GM12878 (cell line): ENCODE measurements around the gene CYSRT1.

ENCODE experiments used
- CREM ChIP-seq: IDR thresholded peaks from 2 replicates; pipeline ENCODE4 v1.6.1; 2014; ENCODE audit warnings: antibody characterized with exemption, low read depth
- TF ChIP-seq, protein P1 (sequence below), 3 experiments: IDR thresholded peaks in 2 of 3; conservative IDR thresholded peaks in 1 of 3; 2 replicates each; pipeline ENCODE4 v1.5.1; 2011; ENCODE audit warnings: low read depth in 3 of 3, low read length in 3 of 3, mild to moderate bottlenecking in 3 of 3, control low read depth in 2 of 3, moderate library complexity in 2 of 3, inconsistent platforms in 1 of 3, mixed read lengths in 1 of 3; ENCODE audit not compliant: control insufficient read depth in 2 of 3, insufficient read depth in 1 of 3; ENCODE audit errors: extremely low read depth in 1 of 3
- TF ChIP-seq, protein P2 (sequence below): IDR thresholded peaks from 2 replicates; pipeline ENCODE4 v1.6.1; 2011; ENCODE audit warnings: low read depth, mild to moderate bottlenecking, low read length, moderate library complexity, borderline replicate concordance; ENCODE audit errors: extremely low read depth
- TF ChIP-seq, protein P3 (sequence below): IDR thresholded peaks from 2 replicates; pipeline ENCODE4 v1.6.1; 2012; ENCODE audit warnings: mild to moderate bottlenecking, low read depth, low read length

DNA sequence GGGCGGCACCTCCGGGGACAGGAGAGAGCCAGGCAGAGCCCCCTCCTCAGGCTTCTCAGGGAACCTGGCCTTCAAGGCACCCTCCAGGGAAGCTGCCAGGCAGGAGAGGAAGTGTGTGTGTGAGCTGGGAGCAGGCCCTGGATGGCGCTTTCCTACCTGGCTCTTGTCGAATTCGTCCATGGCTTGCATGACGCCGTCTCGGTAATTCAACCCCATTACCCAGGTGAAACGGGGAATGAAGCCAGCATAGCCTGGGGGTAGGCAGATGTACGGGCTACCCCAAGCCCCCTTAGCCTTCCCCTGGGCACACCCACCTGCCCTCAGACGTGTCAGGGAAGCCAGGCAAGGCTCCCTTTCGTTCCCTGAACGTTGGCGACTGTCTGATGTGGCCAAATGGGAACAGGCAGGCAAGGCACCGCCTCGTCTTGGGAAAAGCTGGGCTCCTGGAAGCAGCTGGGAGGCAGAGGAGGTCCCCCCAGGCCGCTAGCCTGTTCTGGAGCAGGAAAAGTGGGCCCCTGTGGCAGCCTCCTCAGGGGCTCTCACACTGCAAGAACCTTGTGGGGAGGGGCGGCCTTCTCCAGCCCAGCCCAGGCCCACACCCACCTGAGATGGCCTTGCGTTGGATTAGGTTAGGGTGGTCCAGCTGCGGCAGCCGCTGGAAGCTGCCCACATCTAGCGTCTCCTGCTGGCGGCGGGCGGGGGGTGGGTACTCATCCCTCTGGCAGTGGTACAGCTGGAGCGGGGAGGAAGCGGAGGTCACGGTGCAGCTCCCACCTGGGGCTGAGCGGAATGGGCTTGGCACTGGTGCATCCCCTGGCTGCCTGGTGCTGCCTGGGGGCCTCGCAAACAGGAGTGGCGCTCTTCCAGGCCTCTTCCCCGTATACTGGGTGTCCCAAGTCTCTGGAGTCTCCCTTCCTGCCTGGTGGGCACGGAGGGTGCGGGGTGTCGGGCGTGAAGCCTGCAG is 19.8 kb downstream of the CYSRT1 start:
- TF ChIP-seq, protein P1, sequence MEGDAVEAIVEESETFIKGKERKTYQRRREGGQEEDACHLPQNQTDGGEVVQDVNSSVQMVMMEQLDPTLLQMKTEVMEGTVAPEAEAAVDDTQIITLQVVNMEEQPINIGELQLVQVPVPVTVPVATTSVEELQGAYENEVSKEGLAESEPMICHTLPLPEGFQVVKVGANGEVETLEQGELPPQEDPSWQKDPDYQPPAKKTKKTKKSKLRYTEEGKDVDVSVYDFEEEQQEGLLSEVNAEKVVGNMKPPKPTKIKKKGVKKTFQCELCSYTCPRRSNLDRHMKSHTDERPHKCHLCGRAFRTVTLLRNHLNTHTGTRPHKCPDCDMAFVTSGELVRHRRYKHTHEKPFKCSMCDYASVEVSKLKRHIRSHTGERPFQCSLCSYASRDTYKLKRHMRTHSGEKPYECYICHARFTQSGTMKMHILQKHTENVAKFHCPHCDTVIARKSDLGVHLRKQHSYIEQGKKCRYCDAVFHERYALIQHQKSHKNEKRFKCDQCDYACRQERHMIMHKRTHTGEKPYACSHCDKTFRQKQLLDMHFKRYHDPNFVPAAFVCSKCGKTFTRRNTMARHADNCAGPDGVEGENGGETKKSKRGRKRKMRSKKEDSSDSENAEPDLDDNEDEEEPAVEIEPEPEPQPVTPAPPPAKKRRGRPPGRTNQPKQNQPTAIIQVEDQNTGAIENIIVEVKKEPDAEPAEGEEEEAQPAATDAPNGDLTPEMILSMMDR (IDR thresholded peaks at IDR 0.05 in 2 of 3, conservative IDR thresholded peaks at IDR 0.05 in 1 of 3; ENCODE audit: control insufficient read depth in 2 of 3, extremely low read depth in 1 of 3, insufficient read depth in 1 of 3, low read depth in 3 of 3, low read length in 3 of 3): no peak
- TF ChIP-seq, protein P2, sequence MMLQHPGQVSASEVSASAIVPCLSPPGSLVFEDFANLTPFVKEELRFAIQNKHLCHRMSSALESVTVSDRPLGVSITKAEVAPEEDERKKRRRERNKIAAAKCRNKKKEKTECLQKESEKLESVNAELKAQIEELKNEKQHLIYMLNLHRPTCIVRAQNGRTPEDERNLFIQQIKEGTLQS: no peak
- TF ChIP-seq, protein P3, sequence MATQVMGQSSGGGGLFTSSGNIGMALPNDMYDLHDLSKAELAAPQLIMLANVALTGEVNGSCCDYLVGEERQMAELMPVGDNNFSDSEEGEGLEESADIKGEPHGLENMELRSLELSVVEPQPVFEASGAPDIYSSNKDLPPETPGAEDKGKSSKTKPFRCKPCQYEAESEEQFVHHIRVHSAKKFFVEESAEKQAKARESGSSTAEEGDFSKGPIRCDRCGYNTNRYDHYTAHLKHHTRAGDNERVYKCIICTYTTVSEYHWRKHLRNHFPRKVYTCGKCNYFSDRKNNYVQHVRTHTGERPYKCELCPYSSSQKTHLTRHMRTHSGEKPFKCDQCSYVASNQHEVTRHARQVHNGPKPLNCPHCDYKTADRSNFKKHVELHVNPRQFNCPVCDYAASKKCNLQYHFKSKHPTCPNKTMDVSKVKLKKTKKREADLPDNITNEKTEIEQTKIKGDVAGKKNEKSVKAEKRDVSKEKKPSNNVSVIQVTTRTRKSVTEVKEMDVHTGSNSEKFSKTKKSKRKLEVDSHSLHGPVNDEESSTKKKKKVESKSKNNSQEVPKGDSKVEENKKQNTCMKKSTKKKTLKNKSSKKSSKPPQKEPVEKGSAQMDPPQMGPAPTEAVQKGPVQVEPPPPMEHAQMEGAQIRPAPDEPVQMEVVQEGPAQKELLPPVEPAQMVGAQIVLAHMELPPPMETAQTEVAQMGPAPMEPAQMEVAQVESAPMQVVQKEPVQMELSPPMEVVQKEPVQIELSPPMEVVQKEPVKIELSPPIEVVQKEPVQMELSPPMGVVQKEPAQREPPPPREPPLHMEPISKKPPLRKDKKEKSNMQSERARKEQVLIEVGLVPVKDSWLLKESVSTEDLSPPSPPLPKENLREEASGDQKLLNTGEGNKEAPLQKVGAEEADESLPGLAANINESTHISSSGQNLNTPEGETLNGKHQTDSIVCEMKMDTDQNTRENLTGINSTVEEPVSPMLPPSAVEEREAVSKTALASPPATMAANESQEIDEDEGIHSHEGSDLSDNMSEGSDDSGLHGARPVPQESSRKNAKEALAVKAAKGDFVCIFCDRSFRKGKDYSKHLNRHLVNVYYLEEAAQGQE: no peak
- no peak for TF ChIP-seq CREM
